ENCODE results near the gene FOXM1. TPM values are rescaled to one million over a fixed set of nuclear protein-coding genes. Genes with fewer than 3 reads are reported as not detected.
"Not testable (repeated sequence)": the region's sequence is repeated elsewhere in the genome, so short reads cannot be mapped to it uniquely, and the experiment has no call there.

FOXM1 gene
- total and polyA plus RNA-seq, 2 experiments from 2014 or later, result 15.4 to 23.9 TPM

DNA sequence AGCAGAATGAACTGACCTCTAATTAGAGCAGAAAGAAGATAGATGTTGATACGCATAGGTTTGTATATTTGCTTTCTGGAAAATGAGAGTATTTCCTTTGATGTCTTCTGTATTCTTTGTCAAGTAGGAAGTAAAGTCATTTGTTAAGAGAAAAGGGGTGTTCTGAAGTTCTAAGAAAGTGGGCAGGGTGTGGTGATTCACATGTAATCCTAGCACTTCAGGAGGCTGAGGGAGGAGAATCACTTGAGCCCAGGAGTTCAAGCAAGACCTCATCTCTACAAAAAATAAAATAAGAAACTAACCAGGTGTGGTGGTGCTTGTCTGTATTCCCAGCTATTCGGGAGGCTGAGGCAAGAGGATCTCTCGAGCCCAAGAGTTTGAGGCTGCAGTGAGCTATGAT, 2.9 kb upstream of the FOXM1 start:
- Histone ChIP-seq H3K27ac (no peak overlapping the region), H3K9me3 (ENCODE audit: low read depth) (no peaks in the 10 kb centered on the region), H3K36me3 (ENCODE audit: low read depth) (no peaks in the 10 kb centered on the region), H4K20me1 (ENCODE audit: insufficient read depth) (no peaks in the 10 kb centered on the region), H3K79me2 (ENCODE audit: insufficient read depth) (peaks cover 81% of the 10 kb centered on the region), H3K27me3 (replicated peaks; ENCODE audit: insufficient read depth) (no peaks in the 10 kb centered on the region), H3K9ac (no peak overlapping the region), H3K4me2 (ENCODE audit: unreplicated experiment) (no peak overlapping the region), H3F3A (ENCODE audit: insufficient read depth) (peaks cover 10% of the 10 kb centered on the region), H3K4me3 (no peak overlapping the region), H3K4me1 (ENCODE audit: insufficient read depth) (peaks cover 16% of the 10 kb centered on the region), H2AFZ (no peak overlapping the region), H3K9me2 (ENCODE audit: insufficient read depth) (no peaks in the 10 kb centered on the region)
- no peak for DNase-seq
- TF ChIP-seq EZH2phosphoT487 (IDR thresholded peaks at IDR 0.05; ENCODE audit: insufficient read depth, low read depth), result no peak
- TF ChIP-seq EZH2 (IDR thresholded peaks at IDR 0.05; ENCODE audit: insufficient read depth, poor library complexity, severe bottlenecking), result no peak
- WGBS, 2 experiments (ENCODE audit: low coverage in 1 of 2, low lambda C conversion rate in 2 of 2, missing lambda C conversion rate in 2 of 2), result 98 to 100% methylated on average over 3 of the region's 3 CpGs
- in situ Hi-C loops (cut with MboI), result loop anchor here (10.0 kb wide), 1 partner anchor 155 kb away; no protein-coding TSS in a partner anchor

DNA sequence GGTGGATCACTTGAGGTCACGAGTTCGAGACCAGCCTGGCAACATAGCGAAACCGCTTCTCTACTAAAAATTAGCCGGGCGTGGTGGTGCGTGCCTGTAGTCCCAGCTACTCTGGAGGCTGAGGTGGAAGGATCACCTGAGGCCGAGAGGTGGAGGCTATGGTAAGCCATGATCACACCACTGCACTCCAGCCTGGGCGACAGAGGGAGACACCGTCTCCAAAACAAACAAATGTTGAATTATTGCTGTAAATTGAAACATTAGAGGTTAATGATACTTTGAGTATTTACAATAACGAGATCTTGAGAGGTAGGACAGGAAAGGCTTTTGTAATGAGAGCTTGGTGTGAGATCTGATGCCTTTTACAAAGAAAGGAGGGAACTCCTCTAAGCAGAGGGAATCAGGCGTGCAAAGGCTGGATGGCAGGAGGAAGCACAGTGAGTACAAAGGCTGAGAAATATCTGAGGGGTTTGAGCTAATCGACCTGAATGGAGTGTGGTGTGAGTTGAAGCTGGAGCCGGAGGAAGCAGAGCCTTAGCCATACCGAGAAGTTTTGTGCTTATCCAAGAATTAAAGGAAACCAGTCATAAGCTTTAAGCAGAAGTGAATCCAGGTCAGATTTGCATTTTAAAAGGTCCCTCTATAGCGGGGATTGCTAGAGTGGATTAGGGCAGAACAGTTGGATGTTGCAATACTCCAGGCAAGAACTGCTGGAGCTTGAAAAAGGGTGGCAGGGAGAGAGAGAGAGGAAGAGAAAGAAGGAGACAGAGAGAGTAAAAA, 1.2 kb upstream of the FOXM1 start:
- in situ Hi-C loops (cut with MboI), result no loop called here
- H3K4me2 ChIP-seq (ENCODE audit: unreplicated experiment), result peak overlapping the region; percentile 81
- 33 to 37% methylated on average over 16 of the region's 16 CpGs for WGBS, 2 experiments (ENCODE audit: low coverage in 1 of 2, low lambda C conversion rate in 2 of 2, missing lambda C conversion rate in 2 of 2)
- no peaks in the 10 kb centered on the region for H3K27me3 ChIP-seq (replicated peaks; ENCODE audit: insufficient read depth)
- H2AFZ ChIP-seq, result peak overlapping the region; percentile 94
- no peaks in the 10 kb centered on the region for H3K9me2 ChIP-seq (ENCODE audit: insufficient read depth)
- peaks cover 10% of the 10 kb centered on the region for H3F3A ChIP-seq (ENCODE audit: insufficient read depth)
- H3K36me3 ChIP-seq (ENCODE audit: low read depth), result no peaks in the 10 kb centered on the region
- H3K9me3 ChIP-seq (ENCODE audit: low read depth), result no peaks in the 10 kb centered on the region
- no peaks in the 10 kb centered on the region for H4K20me1 ChIP-seq (ENCODE audit: insufficient read depth)
- peak; percentile 62 for DNase-seq
- peaks cover 16% of the 10 kb centered on the region for H3K4me1 ChIP-seq (ENCODE audit: insufficient read depth)
- peak overlapping the region; percentile 92 for H3K9ac ChIP-seq
- H3K79me2 ChIP-seq (ENCODE audit: insufficient read depth), result peaks cover 89% of the 10 kb centered on the region
- TF ChIP-seq EZH2 (IDR thresholded peaks at IDR 0.05; ENCODE audit: insufficient read depth, poor library complexity, severe bottlenecking) (no peak), EZH2phosphoT487 (IDR thresholded peaks at IDR 0.05; ENCODE audit: insufficient read depth, low read depth) (no peak)
- peak overlapping the region; percentile 82 for H3K4me3 ChIP-seq
- peak overlapping the region; percentile 88 for H3K27ac ChIP-seq

DNA sequence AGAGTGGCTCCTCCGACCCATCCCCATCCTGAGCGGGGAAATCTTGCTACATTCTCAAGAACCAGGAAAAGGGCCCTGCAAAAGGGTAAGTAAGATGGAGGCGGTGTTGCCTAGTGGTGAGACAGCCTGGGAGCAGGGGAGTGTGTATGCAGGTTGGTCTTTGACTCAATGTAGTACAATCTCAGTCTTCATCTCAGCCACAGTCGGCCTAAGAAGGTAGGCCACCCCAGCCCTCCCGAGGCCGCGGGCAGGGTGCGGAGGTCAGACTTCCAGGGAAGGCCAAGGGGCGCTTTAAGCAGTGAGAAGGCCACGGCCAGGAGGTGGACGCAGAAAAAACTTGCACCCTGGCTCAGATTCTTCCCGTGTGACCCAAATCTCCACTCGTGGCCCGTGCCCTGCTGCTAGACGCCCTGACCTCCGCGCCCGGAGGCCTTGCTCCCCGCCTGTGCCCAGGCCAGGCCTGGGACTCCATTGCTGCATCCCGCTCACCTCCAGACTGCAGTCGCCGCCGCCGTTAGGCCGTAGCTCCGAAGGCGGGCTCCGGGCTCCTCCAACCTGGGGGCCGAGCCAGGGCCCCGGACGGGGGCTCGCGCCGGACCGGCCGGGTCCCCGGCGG, 435 bp downstream of the FOXM1 start:
- Histone ChIP-seq H3K9ac (peak overlapping the region; percentile 92), H3F3A (ENCODE audit: insufficient read depth) (peaks cover 10% of the 10 kb centered on the region), H3K9me3 (ENCODE audit: low read depth) (no peaks in the 10 kb centered on the region), H4K20me1 (ENCODE audit: insufficient read depth) (no peaks in the 10 kb centered on the region), H3K4me3 (peak overlapping the region; percentile 82), H3K4me1 (ENCODE audit: insufficient read depth) (peaks cover 16% of the 10 kb centered on the region), H2AFZ (peak overlapping the region; percentile 94), H3K4me2 (ENCODE audit: unreplicated experiment) (peak overlapping the region; percentile 81), H3K27ac (peak overlapping the region; percentile 88), H3K9me2 (ENCODE audit: insufficient read depth) (no peaks in the 10 kb centered on the region), H3K27me3 (replicated peaks; ENCODE audit: insufficient read depth) (no peaks in the 10 kb centered on the region), H3K79me2 (ENCODE audit: insufficient read depth) (peaks cover 83% of the 10 kb centered on the region), H3K36me3 (ENCODE audit: low read depth) (no peaks in the 10 kb centered on the region)
- in situ Hi-C loops (cut with MboI), result no loop called here
- no peak for TF ChIP-seq EZH2phosphoT487 (IDR thresholded peaks at IDR 0.05; ENCODE audit: insufficient read depth, low read depth)
- peak; percentile 57 for DNase-seq
- 8% methylated on average over 28 to 32 of the region's 38 CpGs for WGBS, 2 experiments (ENCODE audit: low coverage in 1 of 2, low lambda C conversion rate in 2 of 2, missing lambda C conversion rate in 2 of 2)

DNA sequence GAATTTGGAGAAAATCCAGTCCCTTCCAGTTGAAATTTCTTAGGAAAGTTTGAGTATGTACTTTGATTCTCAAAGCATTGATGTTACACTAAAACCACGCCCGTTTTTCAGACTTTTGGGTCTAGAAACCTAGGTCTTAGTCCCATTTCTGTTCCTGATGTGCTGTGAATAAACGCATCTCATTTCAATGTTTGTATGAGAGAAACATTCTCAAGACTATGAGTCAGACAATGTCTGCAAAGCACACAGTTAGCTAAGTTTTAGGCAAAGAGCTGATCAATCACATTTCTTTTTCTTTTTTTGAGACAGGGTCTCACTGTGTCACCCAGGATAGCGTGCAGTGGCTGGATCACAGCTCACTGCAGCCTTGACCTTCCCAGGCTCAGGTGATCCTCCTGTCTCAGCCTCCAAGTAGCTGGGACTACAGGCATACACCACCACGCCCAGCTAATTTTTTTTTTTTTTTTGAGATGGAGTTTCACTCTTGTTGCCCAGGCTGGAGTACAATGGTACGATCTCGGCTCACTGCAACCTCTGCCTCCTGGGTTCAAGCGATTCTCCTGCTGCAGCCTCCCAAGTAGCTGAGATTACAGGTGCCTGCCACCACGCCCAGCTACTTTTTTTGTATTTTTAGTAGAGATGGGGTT, 7.9 kb downstream of the FOXM1 start:
- H3K9ac ChIP-seq; H4K20me1 ChIP-seq (ENCODE audit: insufficient read depth); H3K4me2 ChIP-seq (ENCODE audit: unreplicated experiment); H3K4me1 ChIP-seq (ENCODE audit: insufficient read depth); in situ Hi-C loops (cut with MboI); H3K9me2 ChIP-seq (ENCODE audit: insufficient read depth); H3K27ac ChIP-seq; H2AFZ ChIP-seq; H3K36me3 ChIP-seq (ENCODE audit: low read depth); H3K4me3 ChIP-seq; H3K27me3 ChIP-seq (replicated peaks; ENCODE audit: insufficient read depth); H3F3A ChIP-seq (ENCODE audit: insufficient read depth); H3K9me3 ChIP-seq (ENCODE audit: low read depth): not testable (repeated sequence)
- DNase-seq, result peak; percentile 49
- H3K79me2 ChIP-seq (ENCODE audit: insufficient read depth), result peaks cover 20% of the 10 kb centered on the region
- WGBS, 2 experiments (ENCODE audit: low coverage in 1 of 2, low lambda C conversion rate in 2 of 2, missing lambda C conversion rate in 2 of 2), result 90% methylated on average over 9 of the region's 9 CpGs
